Dendritic cell treated with granulocyte-macrophage colony-stimulating factor and Interleukin-4, amounts not matched to agents 40 ng/mL and 50 ng/mL, for 4 days (primary cell): ENCODE measurements around the gene PSD4.

Experiments used
- H3K27ac Mint-ChIP-seq: one replicate; pipeline ENCODE4 v1.8.0; 2022; ENCODE audit warnings: mild to moderate bottlenecking, mixed read lengths
- H3K27me3 Mint-ChIP-seq: one replicate; pipeline ENCODE4 v1.8.0; 2022; ENCODE audit warnings: mild to moderate bottlenecking, mixed read lengths
- H3K36me3 Mint-ChIP-seq: one replicate; pipeline ENCODE4 v1.8.0; 2022; ENCODE audit warnings: low read depth, mixed read lengths
- H3K4me1 Mint-ChIP-seq: one replicate; pipeline ENCODE4 v1.8.0; 2022; ENCODE audit warnings: low read depth, mixed read lengths
- H3K4me3 Mint-ChIP-seq: one replicate; pipeline ENCODE4 v1.8.0; 2022; ENCODE audit warnings: mild to moderate bottlenecking, moderate library complexity, mixed read lengths
- H3K9me3 Mint-ChIP-seq: one replicate; pipeline ENCODE4 v1.8.0; 2022; ENCODE audit warnings: mixed read lengths
- intact Hi-C: fragments of 100-400 bp; cut with micrococcal nuclease; formaldehyde crosslinking; loops from one replicate; pipeline ENCODE4 v1.15.0; 2022

The PSD4 gene

GRCh38 chr2:113180131-113180946, 6.6 kb downstream of the PSD4 start:
- H3K4me3 Mint-ChIP-seq, result no peak overlapping the region
- intact Hi-C loops, result no loop called here
- H3K27ac Mint-ChIP-seq, result peak overlapping the region; percentile 41
- no peaks in the 10 kb centered on the region for H3K27me3 Mint-ChIP-seq
- peaks cover 71% of the 10 kb centered on the region for H3K36me3 Mint-ChIP-seq
- no peaks in the 10 kb centered on the region for H3K9me3 Mint-ChIP-seq
- H3K4me1 Mint-ChIP-seq, result peaks cover 84% of the 10 kb centered on the region

DNA sequence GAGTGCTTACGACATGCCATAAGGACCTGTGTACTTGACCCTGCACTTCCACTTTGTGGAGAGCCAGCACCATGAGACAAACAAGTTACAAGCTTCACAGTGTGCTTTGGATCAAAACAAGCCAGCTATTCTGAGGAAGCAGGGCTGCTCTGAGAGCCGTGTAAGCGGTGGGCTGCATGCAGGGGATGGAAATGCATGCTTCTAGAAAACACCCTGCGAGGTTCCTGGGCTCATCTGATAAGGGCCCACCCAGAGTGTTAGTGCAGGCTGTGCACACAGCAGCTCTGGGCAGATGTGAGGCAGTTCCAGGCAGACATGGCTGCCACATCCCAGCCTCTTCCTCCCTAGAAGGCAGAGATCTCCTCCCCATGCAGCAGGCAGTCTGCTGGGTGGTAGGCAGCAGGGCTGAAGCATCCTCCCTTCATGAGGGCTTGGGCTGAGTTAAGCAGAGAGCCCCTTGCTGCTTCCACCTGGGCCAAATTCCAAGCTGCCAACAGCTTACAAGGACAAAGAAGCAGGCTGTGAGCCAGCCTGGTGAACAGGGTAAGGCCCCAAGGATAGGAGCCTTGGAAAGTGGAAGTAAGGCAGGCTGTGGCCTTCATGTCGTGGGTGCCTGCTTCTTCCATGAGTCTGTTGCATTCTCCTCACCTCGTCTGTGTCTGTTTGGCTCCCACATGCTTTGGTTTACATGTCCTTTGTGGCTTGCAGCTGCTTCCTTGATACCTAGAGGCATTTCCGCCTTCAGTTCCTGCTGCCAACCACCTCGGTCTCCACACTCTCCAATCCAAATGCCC, 7.7 kb downstream of the PSD4 start:
- intact Hi-C loops, result no loop called here
- Mint-ChIP-seq H3K36me3 (peaks cover 80% of the 10 kb centered on the region), H3K4me1 (peaks cover 90% of the 10 kb centered on the region)

DNA sequence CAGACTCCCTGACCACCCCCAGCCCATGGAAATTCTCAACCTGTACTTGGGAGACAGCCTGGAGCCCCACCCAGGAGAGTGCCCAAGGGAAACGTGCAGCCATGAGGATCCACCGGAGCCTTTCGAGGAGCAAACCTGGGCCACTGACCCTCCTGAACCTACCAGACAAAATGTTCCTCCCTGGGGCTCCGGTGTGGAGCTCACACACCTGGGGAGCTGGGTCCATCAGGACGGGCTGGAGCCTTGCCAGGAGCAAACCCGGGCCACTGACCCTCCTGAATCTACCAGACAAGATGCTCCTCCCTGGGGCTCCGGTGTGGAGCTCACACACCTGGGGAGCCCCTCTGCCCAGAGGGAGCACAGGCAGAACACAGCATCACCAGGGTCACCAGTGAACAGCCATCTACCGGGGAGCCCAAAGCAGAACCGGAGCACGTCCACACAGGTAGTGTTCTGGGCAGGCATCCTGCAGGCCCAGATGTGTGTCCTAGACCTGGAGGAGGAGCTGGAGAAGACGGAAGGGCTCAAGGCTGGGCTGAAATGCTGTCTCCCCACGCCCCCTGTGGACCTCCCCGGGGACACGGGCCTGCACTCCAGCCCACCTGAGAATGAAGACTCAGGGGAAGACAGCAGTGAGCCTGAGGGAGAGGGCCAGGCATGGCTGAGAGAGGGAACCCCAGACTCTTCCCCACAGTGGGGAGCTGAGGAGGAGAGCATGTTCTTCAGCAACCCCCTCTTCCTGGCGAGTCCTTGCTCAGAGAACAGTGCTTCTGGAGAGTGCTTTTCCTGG, 8.9 kb downstream of the PSD4 start:
- H3K36me3 Mint-ChIP-seq, result peaks cover 80% of the 10 kb centered on the region
- intact Hi-C loops, result no loop called here
- H3K4me1 Mint-ChIP-seq, result peaks cover 92% of the 10 kb centered on the region
- H3K27me3 Mint-ChIP-seq, result no peaks in the 10 kb centered on the region
- no peak overlapping the region for H3K4me3 Mint-ChIP-seq
- H3K27ac Mint-ChIP-seq, result no peak overlapping the region
- no peaks in the 10 kb centered on the region for H3K9me3 Mint-ChIP-seq

More for the DNA sequence above, 7.7 kb downstream of the PSD4 start:
- Mint-ChIP-seq H3K27me3 (no peaks in the 10 kb centered on the region), H3K4me3 (peak overlapping the region; percentile 9), H3K27ac (peak overlapping the region; percentile 30), H3K9me3 (no peaks in the 10 kb centered on the region)

- Mint-ChIP-seq H3K27me3 (no peaks in the 10 kb centered on the region), H3K27ac (no peak overlapping the region), H3K4me3 (no peak overlapping the region), H3K36me3 (peaks cover 80% of the 10 kb centered on the region), H3K4me1 (peaks cover 95% of the 10 kb centered on the region), H3K9me3 (no peaks in the 10 kb centered on the region)
- intact Hi-C loops, result no loop called here
These were observed 9.5 kb downstream of the PSD4 start for GRCh38 chr2:113183264-113183663.

DNA sequence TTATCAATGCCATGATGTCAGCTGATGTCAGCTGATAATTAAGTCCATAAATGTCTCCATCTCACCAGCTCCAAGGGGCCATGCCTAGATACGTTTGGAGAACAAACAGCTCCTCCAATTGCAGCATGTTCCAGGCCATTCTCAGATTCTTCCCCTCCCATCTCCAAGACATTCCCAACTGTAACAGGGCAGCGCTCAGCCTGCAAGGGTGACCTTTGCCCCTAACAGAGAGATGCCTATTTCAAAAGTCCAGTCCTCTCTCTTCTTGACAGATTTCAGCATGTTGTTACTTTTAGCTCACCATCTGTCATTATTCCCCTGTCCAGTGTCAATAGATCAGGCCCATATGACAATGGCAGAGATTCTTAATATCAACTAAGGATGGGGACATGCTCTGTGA, 9.9 kb downstream of the PSD4 start:
- H3K27ac Mint-ChIP-seq, result no peak overlapping the region
- H3K4me3 Mint-ChIP-seq, result no peak overlapping the region

DNA sequence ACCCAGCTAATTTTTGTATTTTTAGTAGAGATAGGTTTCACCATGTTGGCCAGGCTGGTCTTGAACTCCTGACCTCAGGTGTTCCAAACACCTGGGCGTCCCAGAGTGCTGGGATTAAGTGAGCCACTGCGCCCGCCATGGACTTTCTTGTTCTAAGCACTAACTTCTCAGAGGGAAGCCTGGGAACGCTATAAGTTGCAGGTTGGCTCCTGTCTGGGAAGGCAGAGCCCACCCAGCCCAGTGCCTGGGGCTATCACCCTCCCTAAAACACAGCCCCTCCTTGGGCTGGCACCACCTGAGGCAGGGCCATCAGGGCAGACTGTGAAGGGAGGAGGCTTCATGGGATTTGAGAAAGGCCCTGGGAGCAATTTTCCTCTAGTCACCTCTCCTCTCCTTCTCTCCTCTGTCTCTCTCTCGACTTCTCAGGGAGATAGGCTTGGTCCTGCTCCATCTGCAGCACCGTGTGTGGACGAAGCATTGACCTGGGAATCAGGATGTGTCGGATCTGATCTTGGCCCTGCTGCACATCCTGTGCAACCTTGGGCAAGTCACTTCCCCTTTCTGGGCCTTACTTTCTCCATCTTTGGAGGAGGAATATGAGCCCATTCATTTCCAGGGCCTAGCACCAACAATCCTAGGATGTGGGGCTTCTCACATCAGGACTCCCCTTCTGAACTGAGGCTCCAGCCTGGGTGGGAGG, 10.9 kb downstream of the PSD4 start:
- peaks cover 76% of the 10 kb centered on the region for H3K36me3 Mint-ChIP-seq
- H3K27ac Mint-ChIP-seq, result no peak overlapping the region
- H3K4me1 Mint-ChIP-seq, result peaks cover 85% of the 10 kb centered on the region
- H3K9me3 Mint-ChIP-seq, result no peaks in the 10 kb centered on the region
- no peaks in the 10 kb centered on the region for H3K27me3 Mint-ChIP-seq
- intact Hi-C loops, result no loop called here
- H3K4me3 Mint-ChIP-seq, result no peak overlapping the region

More for the DNA sequence above, 9.9 kb downstream of the PSD4 start:
- Mint-ChIP-seq H3K27me3 (no peaks in the 10 kb centered on the region), H3K36me3 (peaks cover 78% of the 10 kb centered on the region), H3K4me1 (peaks cover 91% of the 10 kb centered on the region), H3K9me3 (no peaks in the 10 kb centered on the region)
- intact Hi-C loops, result no loop called here

GRCh38 chr2:113185664-113186432, 12.1 kb downstream of the PSD4 start:
- Mint-ChIP-seq H3K27me3 (no peaks in the 10 kb centered on the region), H3K4me3 (no peak overlapping the region), H3K27ac (peak overlapping the region; percentile 63), H3K36me3 (peaks cover 76% of the 10 kb centered on the region), H3K4me1 (peaks cover 76% of the 10 kb centered on the region), H3K9me3 (no peaks in the 10 kb centered on the region)
- intact Hi-C loops, result no loop called here

GRCh38 chr2:113186433-113186796, 12.6 kb downstream of the PSD4 start:
- peaks cover 80% of the 10 kb centered on the region for H3K36me3 Mint-ChIP-seq
- H3K4me3 Mint-ChIP-seq, result no peak overlapping the region
- no peaks in the 10 kb centered on the region for H3K9me3 Mint-ChIP-seq
- intact Hi-C loops, result no loop called here
- H3K27me3 Mint-ChIP-seq, result no peaks in the 10 kb centered on the region
- peaks cover 71% of the 10 kb centered on the region for H3K4me1 Mint-ChIP-seq
- H3K27ac Mint-ChIP-seq, result peak overlapping the region; percentile 63

DNA sequence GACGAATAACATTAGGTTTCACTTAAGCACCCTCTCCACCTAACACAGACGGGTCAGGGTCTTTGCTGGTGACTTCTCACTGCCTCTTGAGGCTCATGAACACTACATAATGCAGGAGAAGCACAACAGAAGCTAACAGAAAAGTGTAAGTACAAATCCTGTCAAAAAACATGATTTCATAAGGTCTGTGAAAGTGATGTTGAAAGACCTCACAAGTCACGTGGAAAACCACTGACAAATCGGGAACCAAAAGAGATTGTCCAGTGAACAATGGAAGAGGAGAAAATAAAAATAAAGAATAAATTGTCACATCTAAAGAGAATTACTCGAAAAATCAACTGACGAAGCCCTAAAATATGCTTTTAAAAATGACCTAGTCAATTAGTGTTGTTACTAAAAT, 14.0 kb downstream of the PSD4 start:
- H3K4me3 Mint-ChIP-seq, result no peak overlapping the region
- peaks cover 86% of the 10 kb centered on the region for H3K36me3 Mint-ChIP-seq
- intact Hi-C loops, result no loop called here
- peaks cover 59% of the 10 kb centered on the region for H3K4me1 Mint-ChIP-seq
- H3K9me3 Mint-ChIP-seq, result no peaks in the 10 kb centered on the region
- peak overlapping the region; percentile 66 for H3K27ac Mint-ChIP-seq
- H3K27me3 Mint-ChIP-seq, result no peaks in the 10 kb centered on the region

DNA sequence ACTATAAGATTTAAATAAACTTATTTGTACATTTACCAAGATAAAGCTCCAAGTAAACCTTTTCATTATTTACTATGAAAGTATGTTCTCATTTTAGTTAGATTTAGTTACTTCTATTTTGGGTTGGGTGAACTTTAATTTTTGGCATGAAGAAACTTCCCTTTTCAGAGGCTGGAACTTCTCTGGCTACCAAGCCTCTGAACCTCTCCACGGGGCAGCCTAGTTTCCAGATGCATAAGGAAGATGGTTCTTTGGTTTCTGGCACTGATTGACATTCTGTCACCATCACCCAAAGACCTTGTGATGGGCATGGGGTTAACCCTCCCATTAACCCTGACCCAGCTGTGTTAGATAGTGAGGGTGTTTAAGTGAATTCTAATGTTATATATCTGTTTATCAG, 17.1 kb downstream of the PSD4 start:
- Mint-ChIP-seq H3K27ac (no peak overlapping the region), H3K4me3 (no peak overlapping the region), H3K9me3 (no peaks in the 10 kb centered on the region), H3K4me1 (peaks cover 31% of the 10 kb centered on the region), H3K27me3 (no peaks in the 10 kb centered on the region), H3K36me3 (peaks cover 81% of the 10 kb centered on the region)
- intact Hi-C loops, result no loop called here

DNA sequence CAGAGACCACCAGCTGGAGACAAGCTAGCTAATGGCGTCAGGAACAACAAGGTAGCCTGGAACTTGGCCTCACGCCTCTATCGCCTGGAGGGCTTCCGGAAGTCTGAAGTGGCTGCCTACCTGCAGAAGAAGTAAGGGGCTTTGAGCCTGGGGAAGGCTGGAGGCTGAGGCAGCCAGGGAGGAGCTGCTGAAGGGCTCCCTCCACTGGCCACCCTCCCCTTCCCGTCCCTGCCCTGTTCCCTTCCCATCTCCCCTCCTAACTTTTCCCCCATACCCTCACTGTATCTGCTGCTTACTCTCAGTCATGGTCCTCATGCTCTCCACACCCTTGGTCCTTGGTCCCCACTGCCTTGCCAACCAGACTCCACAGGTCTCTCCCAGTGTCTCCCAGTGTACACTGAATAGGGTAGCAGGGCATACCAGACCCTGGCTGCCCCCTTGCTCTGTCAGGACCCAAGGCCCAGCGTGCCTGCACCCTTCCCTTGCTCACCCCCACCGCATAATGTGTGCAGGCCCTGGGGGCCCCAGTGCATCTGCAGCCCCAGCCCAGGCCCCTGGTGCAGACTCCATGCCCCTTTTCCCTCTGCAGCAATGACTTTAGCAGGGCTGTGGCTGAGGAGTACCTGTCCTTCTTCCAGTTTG, 18.8 kb downstream of the PSD4 start:
- Mint-ChIP-seq H3K36me3 (peaks cover 81% of the 10 kb centered on the region), H3K4me3 (no peak overlapping the region), H3K27me3 (no peaks in the 10 kb centered on the region), H3K4me1 (peaks cover 14% of the 10 kb centered on the region), H3K27ac (no peak overlapping the region), H3K9me3 (no peaks in the 10 kb centered on the region)
- intact Hi-C loops, result no loop called here

GRCh38 chr2:113195923-113196501, 22.2 kb downstream of the PSD4 start:
- intact Hi-C loops, result no loop called here
- Mint-ChIP-seq H3K27me3 (no peaks in the 10 kb centered on the region), H3K9me3 (no peaks in the 10 kb centered on the region), H3K4me3 (no peak overlapping the region), H3K36me3 (peaks cover 88% of the 10 kb centered on the region), H3K27ac (no peak overlapping the region), H3K4me1 (peaks cover 11% of the 10 kb centered on the region)
